ENCODE data around the gene ABI3BP. TPM values are rescaled to one million over a fixed set of nuclear protein-coding genes. Genes with fewer than 3 reads are reported as not detected.
A peak's percentile ranks its signal among the peaks of the same experiment; 100 is the strongest.

ABI3BP gene
- total RNA-seq, 4 donors from 2014 or later: 12.3 to 57.8 (median 22.0) TPM

DNA sequence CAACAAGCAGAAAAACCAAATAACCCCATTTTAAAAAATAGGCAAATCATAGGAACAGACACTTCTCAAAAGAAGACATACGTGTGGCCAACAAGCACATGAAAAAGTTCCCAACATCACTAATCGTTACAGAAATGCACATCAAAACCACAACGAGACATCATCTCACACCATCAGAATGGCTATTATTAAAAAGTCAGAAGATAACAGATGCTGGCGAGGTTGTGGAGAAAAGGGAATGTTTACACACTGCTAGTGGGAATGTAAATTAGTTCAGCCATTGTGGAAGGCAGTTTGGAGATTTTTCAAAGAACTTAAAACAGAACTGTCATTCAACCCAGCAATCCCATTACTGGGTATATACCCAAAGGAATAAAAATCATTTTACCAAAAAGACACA lies 60.7 kb downstream of the ABI3BP start:
- TF ChIP-seq, protein P1, sequence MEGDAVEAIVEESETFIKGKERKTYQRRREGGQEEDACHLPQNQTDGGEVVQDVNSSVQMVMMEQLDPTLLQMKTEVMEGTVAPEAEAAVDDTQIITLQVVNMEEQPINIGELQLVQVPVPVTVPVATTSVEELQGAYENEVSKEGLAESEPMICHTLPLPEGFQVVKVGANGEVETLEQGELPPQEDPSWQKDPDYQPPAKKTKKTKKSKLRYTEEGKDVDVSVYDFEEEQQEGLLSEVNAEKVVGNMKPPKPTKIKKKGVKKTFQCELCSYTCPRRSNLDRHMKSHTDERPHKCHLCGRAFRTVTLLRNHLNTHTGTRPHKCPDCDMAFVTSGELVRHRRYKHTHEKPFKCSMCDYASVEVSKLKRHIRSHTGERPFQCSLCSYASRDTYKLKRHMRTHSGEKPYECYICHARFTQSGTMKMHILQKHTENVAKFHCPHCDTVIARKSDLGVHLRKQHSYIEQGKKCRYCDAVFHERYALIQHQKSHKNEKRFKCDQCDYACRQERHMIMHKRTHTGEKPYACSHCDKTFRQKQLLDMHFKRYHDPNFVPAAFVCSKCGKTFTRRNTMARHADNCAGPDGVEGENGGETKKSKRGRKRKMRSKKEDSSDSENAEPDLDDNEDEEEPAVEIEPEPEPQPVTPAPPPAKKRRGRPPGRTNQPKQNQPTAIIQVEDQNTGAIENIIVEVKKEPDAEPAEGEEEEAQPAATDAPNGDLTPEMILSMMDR (IDR thresholded peaks at IDR 0.05): no peak
- TF ChIP-seq POLR2A (IDR thresholded peaks at IDR 0.05): no peak
- DNase-seq (ENCODE audit: low spot score in 2 of 2): no peak
- intact Hi-C loops (cut with DNase I; ENCODE audit: low total_unique reads): no loop called here
- 76 to 83% methylated on average over 4 of the region's 4 CpGs for WGBS, 2 donors
- no peak overlapping the region for H3K4me3 ChIP-seq (ENCODE audit: low read depth, poor library complexity, severe bottlenecking)

DNA sequence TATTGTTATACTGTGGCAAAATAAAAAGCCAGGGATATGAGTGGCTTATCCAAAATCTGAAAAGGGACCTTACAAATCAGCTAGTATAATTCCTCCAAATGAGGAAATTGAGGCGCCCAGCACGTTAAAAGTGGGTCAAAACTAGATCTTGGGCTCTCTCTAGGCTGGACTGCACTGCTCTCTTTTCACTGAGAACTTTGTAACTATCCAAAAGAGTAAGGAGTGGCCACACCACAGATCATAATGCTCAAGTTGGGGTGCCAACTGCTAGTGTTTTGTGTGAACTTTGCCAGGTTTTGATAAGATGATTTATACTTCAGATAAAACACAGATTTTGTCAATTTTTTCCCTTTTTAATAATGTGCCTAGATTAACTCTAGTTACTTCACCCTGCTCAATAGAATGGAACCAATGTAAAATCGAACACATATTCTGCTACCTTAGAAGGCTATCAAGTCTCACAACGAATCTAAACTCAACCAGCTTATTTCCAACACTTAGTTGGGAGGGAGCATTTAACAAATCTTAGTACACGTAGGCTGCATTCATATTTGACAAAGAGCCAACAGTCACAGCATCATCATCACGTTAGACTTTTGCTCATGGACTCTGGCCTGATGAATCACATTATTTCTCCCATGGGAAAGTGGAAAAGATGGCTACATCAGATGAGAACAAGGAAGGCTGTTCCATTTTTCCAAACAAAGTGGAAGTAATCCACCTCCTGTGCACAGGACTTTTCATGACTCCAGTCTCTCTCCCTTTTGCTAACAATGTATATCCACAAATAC lies 64.4 kb downstream of the ABI3BP start:
- DNase-seq (ENCODE audit: low spot score in 2 of 2): peak in 1 of 2 donors; percentile 30
- TF ChIP-seq, protein P1 (IDR thresholded peaks at IDR 0.05): no peak
- no peak for TF ChIP-seq POLR2A (IDR thresholded peaks at IDR 0.05)
- 58 to 63% methylated on average over 6 of the region's 6 CpGs for WGBS, 2 donors
- intact Hi-C loops (cut with DNase I; ENCODE audit: low total_unique reads): no loop called here
- H3K4me3 ChIP-seq (ENCODE audit: low read depth, poor library complexity, severe bottlenecking): no peak overlapping the region

DNA sequence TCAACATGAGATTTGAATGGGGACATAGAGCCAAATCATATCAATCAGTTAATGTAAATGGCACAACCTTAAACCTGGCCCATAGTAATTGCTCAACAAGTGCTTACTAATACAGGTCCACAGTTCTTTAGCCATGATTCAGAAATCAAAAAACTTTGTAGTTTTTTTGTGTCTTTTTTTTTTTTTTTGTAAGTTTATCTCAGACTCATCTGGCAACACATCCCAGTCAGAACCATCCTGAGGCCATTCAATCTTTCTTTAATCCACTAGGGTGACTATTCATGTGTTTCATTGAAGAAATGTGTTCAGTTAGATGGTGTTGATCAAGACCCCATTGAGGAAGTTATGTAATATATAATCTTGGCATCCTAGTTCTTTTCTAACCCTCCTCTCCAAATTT lies 65.4 kb downstream of the ABI3BP start:
- H3K4me3 ChIP-seq (ENCODE audit: low read depth, poor library complexity, severe bottlenecking): no peak overlapping the region
- intact Hi-C loops (cut with DNase I; ENCODE audit: low total_unique reads): no loop called here
- no peak for DNase-seq (ENCODE audit: low spot score in 2 of 2)
- TF ChIP-seq, protein P1 (IDR thresholded peaks at IDR 0.05): no peak
- no peak for TF ChIP-seq POLR2A (IDR thresholded peaks at IDR 0.05)

DNA sequence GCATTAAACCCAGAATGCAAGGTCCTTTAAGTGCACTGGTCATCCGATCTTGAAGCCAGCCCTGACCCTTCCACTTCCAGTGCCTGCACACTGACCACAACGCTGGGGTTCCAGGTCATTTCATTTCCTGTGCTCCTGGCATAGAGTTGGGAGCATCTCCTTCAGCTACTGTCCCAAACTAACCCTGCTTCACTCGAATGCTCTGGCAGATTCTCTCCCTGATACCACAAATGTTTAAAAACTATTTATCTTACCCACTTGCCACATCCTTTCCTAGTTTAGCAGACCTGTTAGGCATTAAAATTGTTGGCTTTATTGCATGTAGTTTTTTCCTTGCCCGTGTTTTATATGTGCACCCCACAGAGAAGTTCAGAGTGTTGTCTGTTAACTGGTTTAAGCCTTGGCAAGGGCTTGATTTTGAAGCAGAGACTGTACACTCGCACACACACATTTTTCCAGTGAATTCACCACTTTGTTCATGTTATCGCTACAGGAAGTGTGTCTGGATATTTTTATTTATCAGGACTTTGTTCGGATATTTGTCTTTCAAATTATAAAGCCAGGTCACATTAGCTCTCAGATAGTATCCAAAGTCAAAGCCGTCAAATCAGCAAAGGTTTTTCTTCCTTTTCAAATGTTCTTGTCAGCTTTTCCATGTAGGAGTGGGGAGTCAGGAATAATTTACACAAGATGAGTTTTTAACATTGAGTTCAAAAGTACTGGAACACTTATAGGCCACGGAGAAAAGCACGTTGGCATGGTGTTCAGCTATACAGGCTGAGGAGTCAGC lies 77.3 kb downstream of the ABI3BP start:
- no peak overlapping the region for H3K4me3 ChIP-seq (ENCODE audit: low read depth, poor library complexity, severe bottlenecking)
- 58 to 64% methylated on average over 10 of the region's 10 CpGs for WGBS, 2 donors
- TF ChIP-seq, protein P1 (IDR thresholded peaks at IDR 0.05): no peak
- TF ChIP-seq POLR2A (IDR thresholded peaks at IDR 0.05): no peak
- intact Hi-C loops (cut with DNase I; ENCODE audit: low total_unique reads): no loop called here
- no peak for DNase-seq (ENCODE audit: low spot score in 2 of 2)

DNA sequence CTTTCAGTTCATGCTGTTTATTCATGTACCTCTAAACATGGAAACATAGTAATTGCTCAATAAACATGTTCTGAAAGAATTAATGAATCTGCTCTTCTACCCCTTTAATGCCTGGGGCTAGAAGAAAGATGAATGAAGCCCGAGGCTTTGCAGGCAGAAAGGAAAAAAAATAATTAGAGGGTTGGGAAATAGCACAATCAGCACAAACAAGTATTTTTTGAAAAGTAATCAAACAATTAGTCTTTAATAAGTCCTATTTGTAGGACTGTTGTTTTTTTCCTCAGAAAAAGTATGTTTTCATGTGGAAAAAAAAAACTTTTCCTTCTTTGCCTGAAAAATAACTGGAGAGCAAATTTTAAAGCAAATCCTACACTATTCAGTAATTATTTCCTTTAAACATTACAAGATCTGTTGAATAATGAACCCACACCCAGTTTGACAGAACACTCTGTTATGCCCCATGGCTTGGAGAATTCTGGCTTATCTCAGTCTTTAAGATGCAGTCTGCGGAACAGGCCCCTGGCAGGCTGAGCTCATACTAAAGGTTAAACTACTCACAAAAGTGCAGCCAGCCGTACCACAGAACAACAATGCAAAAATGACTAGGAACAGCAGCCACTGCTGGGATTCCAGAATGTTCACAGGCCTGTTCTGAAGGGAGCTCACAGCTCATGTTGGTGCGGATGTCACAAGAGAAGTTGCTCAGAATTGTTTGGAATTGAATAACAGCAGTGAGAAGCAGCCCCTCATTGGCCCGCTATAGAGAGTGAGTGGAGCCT lies 79.2 kb downstream of the ABI3BP start:
- intact Hi-C loops (cut with DNase I; ENCODE audit: low total_unique reads): no loop called here
- DNase-seq (ENCODE audit: low spot score in 2 of 2): peak in 1 of 2 donors; percentile 54
- TF ChIP-seq POLR2A (IDR thresholded peaks at IDR 0.05): no peak
- TF ChIP-seq, protein P1 (IDR thresholded peaks at IDR 0.05): no peak
- H3K4me3 ChIP-seq (ENCODE audit: low read depth, poor library complexity, severe bottlenecking): no peak overlapping the region
- WGBS, 2 donors: 46 to 58% methylated on average over 5 of the region's 5 CpGs
